Muscle of leg (tissue), 11 donors: ENCODE measurements around the gene ATG9B. TPM values are rescaled to one million over a fixed set of nuclear protein-coding genes. Genes with fewer than 3 reads are reported as not detected.

Experiments
- DNase-seq: peaks from one replicate; pipeline ENCODE4 v3.0.0; 2013
- H3K27ac ChIP-seq: one replicate; pipeline ENCODE4 v1.5.1; 2013; ENCODE audit warnings: mild to moderate bottlenecking, low read length, control low read depth
- H3K27me3 ChIP-seq: one replicate; pipeline ENCODE4 v1.6.1; 2013; ENCODE audit warnings: low read length; ENCODE audit not compliant: control insufficient read depth, insufficient read depth
- H3K36me3 ChIP-seq: one replicate; pipeline ENCODE4 v1.6.1; 2013; ENCODE audit warnings: low read length; ENCODE audit not compliant: control insufficient read depth, insufficient read depth
- H3K4me1 ChIP-seq: one replicate; pipeline ENCODE4 v1.6.1; 2013; ENCODE audit warnings: low read length; ENCODE audit not compliant: control insufficient read depth, insufficient read depth
- H3K4me3 ChIP-seq: one replicate; pipeline ENCODE4 v1.5.1; 2013; ENCODE audit warnings: low read length, control low read depth
- H3K9me3 ChIP-seq: replicated peaks from 2 replicates; pipeline ENCODE4 v1.6.1; 2013; ENCODE audit warnings: low read depth, low read length; ENCODE audit not compliant: control insufficient read depth
- whole genome bisulfite sequencing: methylation state at CpG from one replicate; pipeline ENCODE4 v1.1.5; 2013; ENCODE audit warnings: missing lambda C conversion rate; ENCODE audit not compliant: insufficient coverage; 5-methylcytosine and 5-hydroxymethylcytosine counted together
- polyA plus RNA-seq, 8 donors: library from polyadenylated mRNA; unstranded; fragments of 120-200 nt; gene quantifications; one replicate each; pipeline versions ENCODE4 v1.2.1 to v1.2.3, GENCODE V29; 2013; ENCODE audit warnings: inconsistent platforms in 1 of 8, low replicate concordance in 1 of 8; ENCODE audit not compliant: insufficient read length in 8 of 8, insufficient read depth in 1 of 8
- total RNA-seq: library from RNA; stranded (reverse); fragments of 120-200 nt; gene quantifications from one replicate; pipeline ENCODE4 v1.2.4, GENCODE V29; 2013

The ATG9B gene
- total and polyA plus RNA-seq, 9 donors = 0.22 to 3.0 (median 1.4) TPM

- peak; percentile 52 for DNase-seq
- no peaks in the 10 kb centered on the region for H3K9me3 ChIP-seq
- peak overlapping the region; percentile 79 for H3K4me3 ChIP-seq
- peaks cover 17% of the 10 kb centered on the region for H3K36me3 ChIP-seq
- WGBS = 7% methylated on average over 7 of the region's 18 CpGs
- H3K27me3 ChIP-seq = no peaks in the 10 kb centered on the region
- peak overlapping the region; percentile 100 for H3K27ac ChIP-seq
- peaks cover 57% of the 10 kb centered on the region for H3K4me1 ChIP-seq
Observed at GRCh38 chr7:151058781-151059366, 34.6 kb upstream of the ATG9B start.

GRCh38 chr7:151057989-151058780, 33.9 kb upstream of the ATG9B start:
- Histone ChIP-seq H3K4me3 (peak overlapping the region; percentile 79), H3K27ac (peak overlapping the region; percentile 100), H3K27me3 (no peaks in the 10 kb centered on the region), H3K9me3 (no peaks in the 10 kb centered on the region), H3K4me1 (peaks cover 54% of the 10 kb centered on the region), H3K36me3 (peaks cover 23% of the 10 kb centered on the region)
- DNase-seq = peak; percentile 100
- under 1% methylated on average over 40 of the region's 46 CpGs for WGBS

GRCh38 chr7:151057506-151057988, 33.3 kb upstream of the ATG9B start, which contains the start of gene CDK5:
Gene CDK5, minus strand, starts transcription at chr7:151057897. Its CDS starts 49 bp downstream, at chr7:151057848.
- H3K4me1 ChIP-seq = peaks cover 49% of the 10 kb centered on the region

GRCh38 chr7:151056666-151057505, 32.6 kb upstream of the ATG9B start:
- DNase-seq = no peak
- Histone ChIP-seq H3K27ac (no peak overlapping the region), H3K27me3 (peaks cover 2% of the 10 kb centered on the region), H3K4me1 (peaks cover 42% of the 10 kb centered on the region), H3K36me3 (peaks cover 13% of the 10 kb centered on the region), H3K9me3 (no peaks in the 10 kb centered on the region), H3K4me3 (peak overlapping the region; percentile 79)
- WGBS = 18% methylated on average over 22 of the region's 29 CpGs

More at GRCh38 chr7:151057506-151057988, 33.3 kb upstream of the ATG9B start, which contains the start of gene CDK5:
- peak within 1 kb of the TSS; percentile 100 for H3K27ac ChIP-seq
- no peak for DNase-seq
- WGBS = under 1% methylated on average over 29 of the region's 30 CpGs
- H3K27me3 ChIP-seq = no peaks in the 10 kb centered on the region
- peak within 1 kb of the TSS; percentile 79 for H3K4me3 ChIP-seq
- H3K36me3 ChIP-seq = peaks cover 19% of the 10 kb centered on the region
- H3K9me3 ChIP-seq = no peaks in the 10 kb centered on the region

- no peaks in the 10 kb centered on the region for H3K9me3 ChIP-seq
- DNase-seq = no peak
- peaks cover 2% of the 10 kb centered on the region for H3K27me3 ChIP-seq
- H3K4me3 ChIP-seq = no peak overlapping the region
- H3K27ac ChIP-seq = no peak overlapping the region
- H3K36me3 ChIP-seq = peaks cover 11% of the 10 kb centered on the region
- H3K4me1 ChIP-seq = peaks cover 37% of the 10 kb centered on the region
- WGBS = 62% methylated on average over 3 of the region's 6 CpGs
Observed at GRCh38 chr7:151056283-151056665, 32.0 kb upstream of the ATG9B start.

- H3K4me1 ChIP-seq = peaks cover 26% of the 10 kb centered on the region
- H3K27me3 ChIP-seq = peaks cover 13% of the 10 kb centered on the region
- H3K4me3 ChIP-seq = no peak overlapping the region
- no peak for DNase-seq
- peaks cover 11% of the 10 kb centered on the region for H3K36me3 ChIP-seq
- no peak overlapping the region for H3K27ac ChIP-seq
- H3K9me3 ChIP-seq = no peaks in the 10 kb centered on the region
- 80% methylated on average over 4 of the region's 8 CpGs for WGBS
Observed at GRCh38 chr7:151053751-151054150, 29.5 kb upstream of the ATG9B start.

- Histone ChIP-seq H3K27ac (no peak overlapping the region), H3K36me3 (peaks cover 11% of the 10 kb centered on the region), H3K4me3 (no peak overlapping the region), H3K9me3 (no peaks in the 10 kb centered on the region), H3K4me1 (peaks cover 27% of the 10 kb centered on the region), H3K27me3 (peaks cover 13% of the 10 kb centered on the region)
- 78% methylated on average over 1 of the region's 4 CpGs for WGBS
- DNase-seq = no peak
Observed at GRCh38 chr7:151053096-151053495, 28.8 kb upstream of the ATG9B start.

GRCh38 chr7:151051108-151051507, 26.8 kb upstream of the ATG9B start:
- H3K9me3 ChIP-seq = no peaks in the 10 kb centered on the region
- H3K4me3 ChIP-seq = no peak overlapping the region
- peaks cover 33% of the 10 kb centered on the region for H3K4me1 ChIP-seq
- peaks cover 12% of the 10 kb centered on the region for H3K36me3 ChIP-seq
- DNase-seq = peak; percentile 82
- WGBS = under 1% methylated on average over 45 of the region's 50 CpGs
- H3K27me3 ChIP-seq = peaks cover 13% of the 10 kb centered on the region
- no peak overlapping the region for H3K27ac ChIP-seq

- Histone ChIP-seq H3K27ac (no peak overlapping the region), H3K9me3 (no peaks in the 10 kb centered on the region), H3K4me3 (no peak overlapping the region), H3K36me3 (peaks cover 25% of the 10 kb centered on the region), H3K27me3 (peaks cover 13% of the 10 kb centered on the region), H3K4me1 (peaks cover 45% of the 10 kb centered on the region)
- DNase-seq = no peak
- WGBS = 86% methylated on average over 38 of the region's 38 CpGs
Observed at GRCh38 chr7:151048911-151049463, 24.7 kb upstream of the ATG9B start.
